ENCODE data around the gene RIPK4.
A peak's percentile ranks its signal among the peaks of the same experiment; 100 is the strongest.

Gene RIPK4

GRCh38 chr21:41783476-41784180, 16.8 kb upstream of the RIPK4 start:
- H3K4me3 ChIP-seq (ENCODE audit: low read depth, low read length): no peak overlapping the region
- in situ Hi-C loops (cut with HindIII; ENCODE audit: low sequenced_read_pairs): no loop called here
- TF ChIP-seq CTCF (IDR thresholded peaks at IDR 0.05; ENCODE audit: low read depth, low read length): no peak
- DNase-seq (ENCODE audit: low read depth, low spot score): peak; percentile 69

DNA sequence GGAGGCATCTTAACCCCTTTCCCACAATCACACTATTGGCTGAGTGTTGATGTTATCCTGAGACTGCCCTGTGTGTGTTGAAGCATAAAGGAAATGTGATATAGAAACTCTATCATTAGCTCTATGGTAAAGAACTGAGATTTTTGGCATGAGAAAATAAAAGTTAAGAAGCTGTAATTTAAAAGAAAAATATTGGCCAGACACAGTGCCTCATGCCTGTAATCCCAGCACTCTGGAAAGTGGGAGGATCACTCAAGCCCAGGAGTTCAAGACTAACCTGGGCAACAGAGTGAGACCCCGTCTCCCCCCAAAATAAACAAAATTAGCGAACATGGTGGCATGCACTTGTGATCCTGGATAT, 14.2 kb upstream of the RIPK4 start:
- TF ChIP-seq CTCF (IDR thresholded peaks at IDR 0.05; ENCODE audit: low read depth, low read length): no peak
- in situ Hi-C loops (cut with HindIII; ENCODE audit: low sequenced_read_pairs): no loop called here
- no peak overlapping the region for H3K4me3 ChIP-seq (ENCODE audit: low read depth, low read length)
- DNase-seq (ENCODE audit: low read depth, low spot score): no peak

DNA sequence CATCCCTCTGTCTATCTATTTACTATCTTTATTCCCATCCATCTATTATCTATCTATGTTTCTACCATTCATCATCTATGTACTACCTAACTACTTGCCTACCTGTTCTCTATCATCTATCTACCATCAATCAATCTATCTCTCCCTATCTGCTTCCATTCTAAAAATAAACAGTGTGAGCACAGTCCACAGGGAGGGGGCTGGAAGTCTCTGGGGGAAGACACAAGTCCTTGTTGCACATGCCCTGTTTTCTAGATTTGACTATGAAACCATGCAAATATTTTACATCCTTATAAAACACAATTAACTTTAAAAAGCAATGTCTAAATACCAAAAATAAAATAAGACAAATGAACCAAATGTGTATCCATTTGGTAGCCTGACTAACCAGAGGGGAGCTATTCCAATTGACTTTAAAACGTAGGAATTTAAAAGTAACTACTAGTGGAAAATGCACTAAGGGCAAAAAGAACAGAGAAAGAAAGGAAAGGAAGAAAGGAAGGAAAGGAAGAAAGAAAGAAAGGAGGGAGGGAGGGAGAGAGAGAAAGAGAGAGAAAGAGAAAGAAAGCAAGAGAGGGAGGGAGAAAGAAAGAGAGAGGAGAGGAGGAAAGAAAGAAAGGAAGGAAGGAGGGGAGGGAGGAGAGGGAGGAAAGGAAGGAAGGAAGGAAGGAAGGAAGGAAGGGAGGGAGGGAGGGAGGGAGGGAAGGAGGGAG, 13.6 kb upstream of the RIPK4 start:
- TF ChIP-seq CTCF (IDR thresholded peaks at IDR 0.05; ENCODE audit: low read depth, low read length): no peak
- in situ Hi-C loops (cut with HindIII; ENCODE audit: low sequenced_read_pairs): no loop called here
- H3K4me3 ChIP-seq (ENCODE audit: low read depth, low read length): no peak overlapping the region
- DNase-seq (ENCODE audit: low read depth, low spot score): no peak

DNA sequence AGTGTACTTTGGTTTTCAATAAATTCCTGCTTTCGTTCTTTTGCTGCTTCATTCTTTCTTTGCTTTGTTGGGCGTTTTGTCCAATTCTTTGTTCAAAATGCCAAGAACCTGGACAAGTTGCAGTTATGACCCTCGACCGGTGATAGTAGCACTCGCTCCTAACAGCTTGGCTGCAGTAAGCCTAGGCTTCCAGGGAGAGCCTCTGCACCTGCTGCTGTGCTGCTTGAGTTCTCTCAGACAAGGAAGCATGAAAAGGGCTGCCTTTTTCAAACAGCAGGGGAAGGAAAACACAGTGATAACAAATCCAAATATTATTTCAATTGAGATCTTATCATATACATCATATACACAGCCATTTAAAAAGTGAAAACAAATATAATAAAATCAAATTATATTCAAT, 12.8 kb upstream of the RIPK4 start:
- in situ Hi-C loops (cut with HindIII; ENCODE audit: low sequenced_read_pairs): no loop called here
- no peak for DNase-seq (ENCODE audit: low read depth, low spot score)
- no peak overlapping the region for H3K4me3 ChIP-seq (ENCODE audit: low read depth, low read length)
- TF ChIP-seq CTCF (IDR thresholded peaks at IDR 0.05; ENCODE audit: low read depth, low read length): no peak

DNA sequence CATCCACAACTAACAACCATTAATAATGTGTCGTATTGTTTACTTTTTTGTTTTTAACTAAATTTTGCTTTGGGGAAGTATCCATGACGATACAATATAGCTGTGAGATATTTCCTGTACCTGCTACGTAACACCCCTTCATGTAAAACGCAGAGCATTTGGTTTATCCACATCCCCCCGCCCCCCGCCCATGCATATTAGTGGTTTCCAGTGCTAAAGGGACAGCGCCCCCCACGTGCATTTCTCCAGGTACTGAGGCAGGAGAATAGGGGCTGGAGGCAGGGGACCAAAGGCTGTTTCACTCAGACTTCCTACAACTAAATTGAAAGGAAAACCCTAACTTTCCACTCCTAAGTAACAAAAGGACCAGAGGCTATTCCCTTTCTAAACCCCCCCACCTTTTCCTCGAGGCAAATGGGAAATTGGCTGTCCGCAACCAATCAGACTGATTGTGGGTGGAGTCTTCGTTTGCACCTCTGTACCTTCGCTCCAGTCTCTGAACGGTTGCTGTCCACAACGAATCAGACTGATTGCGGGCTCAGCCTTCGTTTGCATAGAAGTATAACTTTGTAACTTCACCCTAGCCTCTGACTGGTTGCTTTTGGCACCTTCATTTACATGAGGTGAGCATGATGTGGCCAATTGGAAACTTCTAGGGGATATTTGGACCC, 12.2 kb upstream of the RIPK4 start:
- no peak overlapping the region for H3K4me3 ChIP-seq (ENCODE audit: low read depth, low read length)
- DNase-seq (ENCODE audit: low read depth, low spot score): no peak
- TF ChIP-seq CTCF (IDR thresholded peaks at IDR 0.05; ENCODE audit: low read depth, low read length): no peak
- in situ Hi-C loops (cut with HindIII; ENCODE audit: low sequenced_read_pairs): no loop called here

- TF ChIP-seq CTCF (IDR thresholded peaks at IDR 0.05; ENCODE audit: low read depth, low read length): peak; percentile 81
- H3K4me3 ChIP-seq (ENCODE audit: low read depth, low read length): no peak overlapping the region
- in situ Hi-C loops (cut with HindIII; ENCODE audit: low sequenced_read_pairs): no loop called here
- peak; percentile 72 for DNase-seq (ENCODE audit: low read depth, low spot score)
Observed at GRCh38 chr21:41777951-41778815, 11.3 kb upstream of the RIPK4 start.

Data from astrocyte of the spinal cord (primary cell).